Activated CD8-positive, alpha-beta memory T cell treated with anti-CD3 and anti-CD28 coated beads for 48 hours (primary cell): ENCODE measurements around the gene TAF11L10.
"Not testable (repeated sequence)": the region's sequence is repeated elsewhere in the genome, so short reads cannot be mapped to it uniquely, and the experiment has no call there.

Source experiments
- DNase-seq, 3 experiments: peaks; one replicate each; pipeline ENCODE4 v3.0.0-alpha.2; 2020; ENCODE audit warnings: low read depth in 2 of 3, low spot score in 2 of 3

Gene TAF11L10

DNA sequence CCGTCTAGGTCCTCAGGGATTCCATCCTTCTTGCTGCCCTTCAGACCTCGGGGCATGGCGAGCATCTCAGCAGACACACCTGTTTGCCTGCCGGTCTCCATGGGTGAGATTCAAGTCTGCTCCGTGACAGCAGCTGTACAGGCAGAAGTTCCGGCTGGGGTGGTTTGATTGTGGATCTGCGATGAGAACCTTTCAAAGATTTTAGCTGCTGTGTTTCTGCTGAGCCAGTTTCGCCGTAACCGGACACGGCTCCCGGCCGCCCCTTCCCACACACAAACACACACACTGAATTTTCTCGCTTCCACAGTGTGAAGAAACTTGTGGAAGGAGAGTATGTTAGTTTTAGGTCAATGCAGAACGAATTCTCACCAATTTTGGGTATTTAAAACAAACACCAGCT, at the start of gene TAF11L10:
Gene TAF11L10, minus strand, starts transcription at position 101 of the 400 bp plus-strand sequence.
- not testable (repeated sequence) for DNase-seq

DNA sequence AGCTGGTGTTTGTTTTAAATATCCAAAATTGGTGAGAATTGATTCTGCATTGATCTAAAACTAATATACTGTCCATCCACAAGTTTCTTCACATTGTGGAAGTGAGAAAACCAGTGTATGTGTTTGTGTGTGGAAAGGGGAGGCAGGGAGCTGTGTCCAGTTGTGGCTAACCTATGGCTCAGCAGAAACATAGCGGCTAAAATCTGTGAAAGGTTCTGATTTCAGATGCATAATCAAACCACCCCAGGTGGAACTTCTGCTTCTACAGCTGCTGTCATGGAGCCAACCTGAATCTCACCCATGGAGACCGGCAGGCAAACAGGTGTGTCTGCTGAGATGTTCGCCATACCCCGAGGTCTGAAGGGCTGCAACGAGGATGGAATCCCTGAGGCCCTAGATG, 36.5 kb upstream of the TAF11L10 start, which contains the start of gene TAF11L14:
Gene TAF11L14, plus strand, starts transcription at position 301 of the 400 bp plus-strand sequence.
- no peak for DNase-seq

- DNase-seq, result not testable (repeated sequence)
These were observed 34.2 kb upstream of the TAF11L10 start, which contains the start of gene TAF11L13 for GRCh38 chr5:17631788-17632187. Gene TAF11L13, plus strand, starts transcription at chr5:17632088.

DNA sequence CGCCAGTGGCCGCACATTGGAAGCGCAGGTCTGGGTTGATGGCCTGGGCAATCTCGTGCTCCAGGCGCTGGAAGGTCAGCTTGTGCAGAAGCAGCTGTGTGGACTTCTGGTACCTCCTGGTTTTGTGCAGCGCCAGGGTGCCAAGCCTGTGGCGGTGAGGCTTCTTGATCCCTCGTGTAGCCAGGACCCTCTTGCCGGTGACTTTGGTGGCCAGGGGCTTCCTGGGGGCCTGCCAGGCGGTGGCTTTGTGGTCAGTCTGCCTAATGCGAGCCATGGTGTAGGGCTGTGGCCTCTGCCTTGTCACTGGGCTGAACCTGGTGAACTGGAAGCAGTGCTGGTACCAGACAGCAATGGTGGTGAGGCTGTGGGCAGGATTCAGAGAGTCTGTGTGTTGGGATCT, 28.1 kb upstream of the TAF11L10 start:
- DNase-seq, result no peak

DNA sequence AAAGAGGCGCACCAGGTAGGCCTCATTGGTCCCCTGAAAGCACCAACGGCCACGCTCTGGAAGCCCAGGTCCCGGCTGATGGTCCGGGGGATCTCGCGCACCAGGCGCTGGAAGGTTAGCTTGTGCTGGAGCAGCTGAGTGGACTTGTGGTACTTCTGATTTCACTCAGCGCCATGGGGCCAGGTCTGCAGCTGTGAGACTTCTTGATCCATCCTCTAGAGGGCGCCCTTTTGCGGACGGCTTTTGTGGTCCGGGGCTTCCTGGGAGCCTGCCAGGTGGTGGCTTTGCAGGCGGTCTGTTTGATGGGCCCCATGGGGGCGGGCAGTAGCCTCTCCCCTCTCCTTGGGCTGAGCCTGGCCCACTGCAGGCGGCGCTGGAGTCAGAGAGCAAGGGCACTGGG, 23.0 kb upstream of the TAF11L10 start:
- no peak for DNase-seq

DNA sequence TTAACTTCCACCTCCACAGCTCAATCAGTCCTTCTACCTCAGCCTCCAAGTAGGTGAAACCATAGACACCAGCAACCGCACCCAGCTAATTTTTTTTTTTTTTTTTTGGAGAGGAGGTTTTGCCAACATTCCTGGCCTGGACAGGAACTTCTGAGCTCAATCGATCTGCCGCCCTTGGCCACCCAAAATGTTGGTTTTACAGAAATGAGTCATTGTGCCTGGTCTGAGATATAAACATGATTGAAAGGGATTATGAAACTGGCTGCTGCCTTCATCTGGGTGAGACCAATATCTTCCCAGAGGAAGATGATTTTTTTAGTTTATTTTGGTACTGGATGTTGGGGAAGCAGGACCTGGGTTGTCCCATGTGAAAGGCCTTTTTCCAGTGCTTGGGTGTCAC, 21.7 kb upstream of the TAF11L10 start:
- no peak for DNase-seq

- no peak for DNase-seq
These were observed 17.4 kb upstream of the TAF11L10 start for GRCh38 chr5:17614872-17615605.

GRCh38 chr5:17610092-17610491, 12.5 kb upstream of the TAF11L10 start, which contains the start of gene TAF11L12:
Gene TAF11L12, plus strand, starts transcription at chr5:17610392.
- not testable (repeated sequence) for DNase-seq

DNA sequence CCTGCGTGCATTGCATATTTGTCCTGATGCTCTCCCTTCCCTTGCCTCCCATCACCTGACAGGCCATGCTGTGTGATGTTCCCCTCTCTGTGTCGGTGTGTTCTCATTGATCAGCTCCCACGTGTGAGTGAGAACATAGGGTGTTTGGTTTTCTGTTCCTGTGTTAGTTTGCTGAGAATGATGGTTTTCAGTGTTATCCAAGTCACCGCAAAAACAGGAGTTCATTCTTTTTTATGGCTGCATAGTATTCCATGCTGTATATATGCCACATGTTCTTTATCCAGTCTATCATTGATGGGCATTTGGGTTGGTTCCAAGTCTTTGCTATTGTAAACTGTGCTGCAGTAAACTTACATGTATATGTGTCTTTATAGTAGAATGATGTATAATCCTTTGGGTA, 9.8 kb upstream of the TAF11L10 start:
- not testable (repeated sequence) for DNase-seq

- no peak for DNase-seq
These were observed 7.3 kb upstream of the TAF11L10 start for GRCh38 chr5:17604951-17605350.

GRCh38 chr5:17603880-17604279, 6.3 kb upstream of the TAF11L10 start, which contains the start of gene TAF11L11:
Gene TAF11L11, plus strand, starts transcription at chr5:17604183.
- not testable (repeated sequence) for DNase-seq

GRCh38 chr5:17594255-17594654, 3.4 kb downstream of the TAF11L10 start, which contains the start of gene TAF11L9:
Gene TAF11L9, minus strand, starts transcription at chr5:17594394.
- not testable (repeated sequence) for DNase-seq

GRCh38 chr5:17590860-17591259, 6.8 kb downstream of the TAF11L10 start, which contains the start of gene TAF11L8:
Gene TAF11L8, minus strand, starts transcription at chr5:17590960.
- not testable (repeated sequence) for DNase-seq

DNA sequence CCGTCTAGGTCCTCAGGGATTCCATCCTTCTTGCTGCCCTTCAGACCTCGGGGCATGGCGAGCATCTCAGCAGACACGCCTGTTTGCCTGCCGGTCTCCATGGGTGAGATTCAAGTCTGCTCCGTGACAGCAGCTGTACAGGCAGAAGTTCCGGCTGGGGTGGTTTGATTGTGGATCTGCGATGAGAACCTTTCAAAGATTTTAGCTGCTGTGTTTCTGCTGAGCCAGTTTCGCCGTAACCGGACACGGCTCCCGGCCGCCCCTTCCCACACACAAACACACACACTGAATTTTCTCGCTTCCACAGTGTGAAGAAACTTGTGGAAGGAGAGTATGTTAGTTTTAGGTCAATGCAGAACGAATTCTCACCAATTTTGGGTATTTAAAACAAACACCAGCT, 12.0 kb downstream of the TAF11L10 start, which contains the start of gene TAF11L7:
Gene TAF11L7, minus strand, starts transcription at position 101 of the 400 bp plus-strand sequence.
- not testable (repeated sequence) for DNase-seq
